GM12878 (cell line): ENCODE results near the gene DNTTIP2. TPM values are rescaled to one million over a fixed set of nuclear protein-coding genes. Genes with fewer than 3 reads are reported as not detected.

ENCODE experiments used
- ATAC-seq: fragments of 200-7000 bp; cut with Tn5 transposase; 3 replicates; pipeline ENCODE4 v1.9.1; 2020; ENCODE audit warnings: mild to moderate bottlenecking, moderate library complexity
- BruUV-seq: library from RNA; stranded (reverse); fragments of 400-500 nt; replicated peaks from 2 replicates; lab custom pipeline; 2021; lab: Mats Ljungman, UMichigan
- CTCF ChIA-PET: fragments of 300-600 bp; sonication (Branson Sonifier 250); formaldehyde crosslinking; extraction: SDS; loops from one replicate; lab custom pipeline; 2021; ENCODE audit warnings: inconsistent platforms; lab: Yijun Ruan, JAX
- POLR2A ChIA-PET: fragments of 350-600 bp; formaldehyde crosslinking; extraction: SDS; loops from one replicate; lab custom pipeline; 2021; ENCODE audit warnings: inconsistent platforms; lab: Charles Lee
- RAD21 ChIA-PET: fragments of 300-600 bp; sonication (Branson Sonifier 250); formaldehyde crosslinking; loops from one replicate; lab custom pipeline; 2023; ENCODE audit warnings: antibody characterized with exemption; ENCODE audit not compliant: unreplicated experiment; lab: Charles Lee
- SMC1A ChIA-PET: fragments of 300-600 bp; sonication (Branson Sonifier 250); formaldehyde crosslinking; loops from one replicate; lab custom pipeline; 2023; ENCODE audit not compliant: unreplicated experiment, uncharacterized antibody; lab: Charles Lee
- DNase-seq: peaks from one replicate; pipeline ENCODE4 v3.0.0-alpha.2; 2011; ENCODE audit warnings: low read depth, low spot score
- FAIRE-seq: peaks from 3 replicates; lab custom pipeline; 2011; peaks lifted over from hg19 to GRCh38; lab: Jason Lieb, UNC
- H2AFZ ChIP-seq: 2 replicates; pipeline ENCODE4 v1.6.0; 2011; ENCODE audit warnings: low read depth, low read length, control low read depth; ENCODE audit not compliant: control insufficient read depth
- H3K27ac ChIP-seq: 2 replicates; pipeline ENCODE4 v1.5.1; 2011; ENCODE audit warnings: control low read depth; ENCODE audit not compliant: control insufficient read depth, insufficient read depth
- H3K27me3 ChIP-seq, 2 experiments: replicated peaks in 1 of 2; 2 replicates each; pipeline versions ENCODE4 v1.6.0 to v1.6.1; 2011; ENCODE audit warnings: low read length in 1 of 2; ENCODE audit not compliant: control insufficient read depth in 2 of 2, insufficient read depth in 2 of 2
- H3K36me3 ChIP-seq, 2 experiments: 2 replicates each; pipeline ENCODE4 v1.5.1; 2011; ENCODE audit warnings: low read length in 1 of 2; ENCODE audit not compliant: control insufficient read depth in 2 of 2, insufficient read depth in 2 of 2
- H3K4me1 ChIP-seq: 2 replicates; pipeline ENCODE4 v1.6.1; 2011; ENCODE audit warnings: mild to moderate bottlenecking, low read length, moderate library complexity, mixed read lengths; ENCODE audit not compliant: control insufficient read depth, insufficient read depth
- H3K4me2 ChIP-seq: 2 replicates; pipeline ENCODE4 v1.6.0; 2011; ENCODE audit warnings: control low read depth; ENCODE audit not compliant: control insufficient read depth, insufficient read depth
- H3K4me3 ChIP-seq: fragments of 200-600 bp; sonication (generic); 2 replicates; pipeline ENCODE4 v1.5.1; 2016
- H3K79me2 ChIP-seq: 2 replicates; pipeline ENCODE4 v1.6.0; 2011; ENCODE audit warnings: low read length; ENCODE audit not compliant: control insufficient read depth, insufficient read depth
- H3K9ac ChIP-seq: 2 replicates; pipeline ENCODE4 v1.8.0; 2011; ENCODE audit warnings: low read length, control low read depth, mixed read lengths; ENCODE audit not compliant: control insufficient read depth, insufficient read depth
- H3K9me3 ChIP-seq: replicated peaks from 3 replicates; pipeline ENCODE4 v1.5.1; 2011; ENCODE audit warnings: mild to moderate bottlenecking, low read length; ENCODE audit not compliant: control insufficient read depth, insufficient read depth
- H4K20me1 ChIP-seq: 2 replicates; pipeline ENCODE4 v1.6.0; 2011; ENCODE audit not compliant: control insufficient read depth, insufficient read depth
- CREB1 ChIP-seq: IDR thresholded peaks from 2 replicates; pipeline ENCODE4 v1.6.1; 2012; ENCODE audit warnings: low read depth, mild to moderate bottlenecking, inconsistent platforms
- GATAD2B ChIP-seq: fragments of 450-650 bp; conservative IDR thresholded peaks from 2 replicates; pipeline ENCODE4 v1.6.1; 2017; ENCODE audit warnings: low read depth, mild to moderate bottlenecking, moderate library complexity
- HDAC2 ChIP-seq: fragments of 200-600 bp; sonication (generic); IDR thresholded peaks from 2 replicates; pipeline ENCODE4 v1.6.1; 2017
- MEF2A ChIP-seq: IDR thresholded peaks from 2 replicates; pipeline ENCODE4 v1.6.1; 2011; ENCODE audit warnings: low read depth, mild to moderate bottlenecking, low read length, moderate library complexity; ENCODE audit not compliant: insufficient read depth
- NRF1 ChIP-seq: conservative IDR thresholded peaks from 2 replicates; pipeline ENCODE4 v1.6.1; 2011; ENCODE audit warnings: mild to moderate bottlenecking, low read depth, low read length, improper control_type of control experiment
- RAD21 ChIP-seq: IDR thresholded peaks from 2 replicates; pipeline ENCODE4 v1.6.1; 2011; ENCODE audit warnings: mild to moderate bottlenecking, low read depth, low read length, moderate library complexity; ENCODE audit not compliant: insufficient read depth
- RCOR1 ChIP-seq: conservative IDR thresholded peaks from 2 replicates; pipeline ENCODE4 v1.6.1; 2012; ENCODE audit warnings: low read depth, low read length, improper control_type of control experiment
- STAT1 ChIP-seq: fragments of 450-650 bp; conservative IDR thresholded peaks from 2 replicates; pipeline ENCODE4 v1.6.1; 2014; ENCODE audit warnings: antibody characterized with exemption, mild to moderate bottlenecking
- ZNF207 ChIP-seq: fragments of 450-650 bp; IDR thresholded peaks from 2 replicates; pipeline ENCODE4 v1.6.1; 2014; ENCODE audit warnings: antibody characterized with exemption, mild to moderate bottlenecking, borderline replicate concordance
- ZNF274 ChIP-seq: IDR thresholded peaks from one replicate; pipeline ENCODE4 v1.8.0; 2011; ENCODE audit not compliant: insufficient read length, insufficient read depth
- WGBS: methylation state at CpG from one replicate; pipeline ENCODE4 v1.1.6; 2016; ENCODE audit warnings: low lambda C conversion rate; ENCODE audit not compliant: insufficient replicate concordance, insufficient coverage; ENCODE audit errors: missing lambda C conversion rate; 5-methylcytosine and 5-hydroxymethylcytosine counted together
- in situ Hi-C: fragments of 300-500 bp; cut with MboI; formaldehyde crosslinking; loops from 9 replicates; pipeline ENCODE4 v1.14.3; 2018; ENCODE audit warnings: mixed read lengths
- intact Hi-C: fragments of 100-400 bp; cut with micrococcal nuclease; formaldehyde crosslinking; loops from one replicate; pipeline ENCODE4 v1.14.2; 2022; ENCODE audit not compliant: unreplicated experiment
- polyA plus RNA-seq, 11 experiments: library from polyadenylated mRNA; depleted of rRNA in 4 of 11; unstranded in 6 of 11; stranded (reverse) in 5 of 11; fragments of >200 nt; fragmentation: Nextera tagmentation in 4 of 11; fragmentation: Illumina TruSeq in 1 of 11; extraction: Ambion mirVana in 4 of 11; extraction: Trizol in 1 of 11; gene quantifications; 1 replicate in 1 of 11; 2 replicates in 10 of 11; pipeline versions ENCODE4 v1.2.1 to v1.2.3, GENCODE V29; 2011 to 2016; ENCODE audit warnings: inconsistent platforms in 2 of 11, missing spikeins in 2 of 11, low read depth in 1 of 11
- total RNA-seq, 4 experiments: library from RNA; depleted of rRNA in 3 of 4; stranded (reverse); fragments of >200 nt in 3 of 4; fragmentation: Illumina TruSeq in 1 of 4; extraction: Trizol in 1 of 4; gene quantifications; 2 replicates each; pipeline versions ENCODE4 v1.2.1 to v1.2.3, GENCODE V29; 2013 to 2021
- TF ChIP-seq, protein P1 (sequence below): fragments of 450-650 bp; IDR thresholded peaks from 2 replicates; pipeline ENCODE4 v1.6.1; 2017; ENCODE audit warnings: mild to moderate bottlenecking, low read depth, inconsistent platforms; ENCODE audit not compliant: poor library complexity, severe bottlenecking
- TF ChIP-seq, protein P2 (sequence below): fragments of 450-650 bp; IDR thresholded peaks from 2 replicates; pipeline ENCODE4 v1.6.1; 2014; ENCODE audit warnings: mild to moderate bottlenecking
- TF ChIP-seq, protein P3 (sequence below): fragments of 450-650 bp; IDR thresholded peaks from 2 replicates; pipeline ENCODE4 v1.6.1; 2016; ENCODE audit warnings: mild to moderate bottlenecking
- TF ChIP-seq, protein P4 (sequence below): IDR thresholded peaks from 2 replicates; pipeline ENCODE4 v1.6.1; 2012; ENCODE audit warnings: low read depth, low read length, improper control_type of control experiment

The DNTTIP2 gene
- total and polyA plus RNA-seq, 10 of the 15 experiments (the other 5 are each of a cell fraction or from before 2014, with no cell fraction given) = 34.3 to 99.2 (median 74.9) TPM

DNA sequence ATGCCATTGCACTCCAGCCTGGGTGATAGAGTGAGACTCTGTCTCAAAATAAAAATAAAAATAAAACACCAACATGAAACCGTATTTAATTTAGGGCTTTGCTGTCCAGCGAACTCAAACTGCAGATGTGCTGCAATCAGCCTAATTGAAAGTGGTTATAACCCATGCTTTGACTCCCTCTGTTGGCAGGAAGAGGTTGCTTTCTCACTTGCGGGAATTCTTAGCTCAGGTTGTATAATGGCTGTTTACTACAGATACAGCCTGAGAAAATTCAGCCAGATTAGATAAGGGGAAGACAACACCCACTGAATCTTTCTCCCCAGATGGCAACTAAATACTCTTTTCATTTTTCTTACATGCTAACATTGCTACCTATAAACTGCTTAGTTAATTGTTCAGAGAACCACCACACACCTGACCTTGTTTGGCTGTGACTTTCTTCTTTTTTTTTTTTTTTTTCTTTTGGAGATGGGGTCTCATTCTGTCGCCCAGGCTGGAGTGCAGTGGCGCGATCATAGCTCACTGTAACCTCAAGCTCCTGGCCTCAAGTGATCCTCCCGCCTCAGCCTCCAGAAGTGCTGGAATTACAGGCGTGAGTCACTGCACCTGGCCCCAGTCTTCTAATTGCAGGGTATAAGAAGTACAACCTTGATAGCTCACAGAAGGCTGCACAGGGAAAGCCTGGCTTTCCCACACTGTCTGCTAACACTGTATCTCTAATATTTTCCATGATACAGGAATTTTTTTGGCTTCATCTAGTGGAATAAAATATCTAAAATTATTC, 34.6 kb downstream of the DNTTIP2 start:
- no peak for ATAC-seq
- intact Hi-C loops = loop anchor here (1.0 to 5.0 kb wide), 4 partner anchors 215 to 540 kb away; partner anchors contain the start of gene DR1
- Histone ChIP-seq H2AFZ (no peak overlapping the region), H3K9me3 (no peaks in the 10 kb centered on the region), H3K79me2 (no peaks in the 10 kb centered on the region), H3K4me1 (peaks cover 6% of the 10 kb centered on the region), H3K4me2 (no peak overlapping the region), H3K4me3 (no peak overlapping the region), H3K9ac (no peak overlapping the region), H3K27me3 (no peaks in the 10 kb centered on the region), H3K27ac (no peak overlapping the region), H4K20me1 (no peaks in the 10 kb centered on the region), H3K36me3 (no peaks in the 10 kb centered on the region)
- RAD21 ChIA-PET = interaction anchor here (0.7 to 6.9 kb wide), 13 partner anchors 18 to 540 kb away, joined by 3 to 114 read pairs (median 4); no protein-coding TSS in a partner anchor
- WGBS = 40% methylated on average over 8 of the region's 8 CpGs
- DNase-seq = peak; percentile 34
- BruUV-seq = no TSS peak
- SMC1A ChIA-PET = interaction anchor here (0.6 to 5.0 kb wide), 18 partner anchors 26 to 764 kb away, joined by 3 to 90 read pairs (median 4); no protein-coding TSS in a partner anchor
- CTCF ChIA-PET = interaction anchor here (0.6 to 10.6 kb wide), 36 partner anchors 11 to 876 kb away, joined by 3 to 156 read pairs (median 4); partner anchors contain the start of gene DNTTIP2
- POLR2A ChIA-PET = interaction anchor here (0.7 to 1.4 kb wide), 2 partner anchors 42 to 215 kb away, joined by 3 to 4 read pairs; no protein-coding TSS in a partner anchor
- FAIRE-seq = peak; percentile 75
- in situ Hi-C loops = loop anchor here (5.0 to 25.0 kb wide), 3 partner anchors 217 to 540 kb away; partner anchors contain the start of gene FNBP1L
- no peak for TF ChIP-seq GATAD2B
- TF ChIP-seq STAT1 = no peak
- no peak for TF ChIP-seq MEF2A
- no peak for TF ChIP-seq ZNF274
- TF ChIP-seq, protein P1, sequence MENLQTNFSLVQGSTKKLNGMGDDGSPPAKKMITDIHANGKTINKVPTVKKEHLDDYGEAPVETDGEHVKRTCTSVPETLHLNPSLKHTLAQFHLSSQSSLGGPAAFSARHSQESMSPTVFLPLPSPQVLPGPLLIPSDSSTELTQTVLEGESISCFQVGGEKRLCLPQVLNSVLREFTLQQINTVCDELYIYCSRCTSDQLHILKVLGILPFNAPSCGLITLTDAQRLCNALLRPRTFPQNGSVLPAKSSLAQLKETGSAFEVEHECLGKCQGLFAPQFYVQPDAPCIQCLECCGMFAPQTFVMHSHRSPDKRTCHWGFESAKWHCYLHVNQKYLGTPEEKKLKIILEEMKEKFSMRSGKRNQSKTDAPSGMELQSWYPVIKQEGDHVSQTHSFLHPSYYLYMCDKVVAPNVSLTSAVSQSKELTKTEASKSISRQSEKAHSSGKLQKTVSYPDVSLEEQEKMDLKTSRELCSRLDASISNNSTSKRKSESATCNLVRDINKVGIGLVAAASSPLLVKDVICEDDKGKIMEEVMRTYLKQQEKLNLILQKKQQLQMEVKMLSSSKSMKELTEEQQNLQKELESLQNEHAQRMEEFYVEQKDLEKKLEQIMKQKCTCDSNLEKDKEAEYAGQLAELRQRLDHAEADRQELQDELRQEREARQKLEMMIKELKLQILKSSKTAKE = peak; percentile 19
- TF ChIP-seq, protein P2, sequence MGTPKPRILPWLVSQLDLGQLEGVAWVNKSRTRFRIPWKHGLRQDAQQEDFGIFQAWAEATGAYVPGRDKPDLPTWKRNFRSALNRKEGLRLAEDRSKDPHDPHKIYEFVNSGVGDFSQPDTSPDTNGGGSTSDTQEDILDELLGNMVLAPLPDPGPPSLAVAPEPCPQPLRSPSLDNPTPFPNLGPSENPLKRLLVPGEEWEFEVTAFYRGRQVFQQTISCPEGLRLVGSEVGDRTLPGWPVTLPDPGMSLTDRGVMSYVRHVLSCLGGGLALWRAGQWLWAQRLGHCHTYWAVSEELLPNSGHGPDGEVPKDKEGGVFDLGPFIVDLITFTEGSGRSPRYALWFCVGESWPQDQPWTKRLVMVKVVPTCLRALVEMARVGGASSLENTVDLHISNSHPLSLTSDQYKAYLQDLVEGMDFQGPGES = no peak
- TF ChIP-seq ZNF207 = no peak
- peak; percentile 82 for TF ChIP-seq RAD21
- TF ChIP-seq RCOR1 = no peak
- TF ChIP-seq, protein P3, sequence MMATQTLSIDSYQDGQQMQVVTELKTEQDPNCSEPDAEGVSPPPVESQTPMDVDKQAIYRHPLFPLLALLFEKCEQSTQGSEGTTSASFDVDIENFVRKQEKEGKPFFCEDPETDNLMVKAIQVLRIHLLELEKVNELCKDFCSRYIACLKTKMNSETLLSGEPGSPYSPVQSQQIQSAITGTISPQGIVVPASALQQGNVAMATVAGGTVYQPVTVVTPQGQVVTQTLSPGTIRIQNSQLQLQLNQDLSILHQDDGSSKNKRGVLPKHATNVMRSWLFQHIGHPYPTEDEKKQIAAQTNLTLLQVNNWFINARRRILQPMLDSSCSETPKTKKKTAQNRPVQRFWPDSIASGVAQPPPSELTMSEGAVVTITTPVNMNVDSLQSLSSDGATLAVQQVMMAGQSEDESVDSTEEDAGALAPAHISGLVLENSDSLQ = no peak
- TF ChIP-seq CREB1 = no peak
- TF ChIP-seq, protein P4, sequence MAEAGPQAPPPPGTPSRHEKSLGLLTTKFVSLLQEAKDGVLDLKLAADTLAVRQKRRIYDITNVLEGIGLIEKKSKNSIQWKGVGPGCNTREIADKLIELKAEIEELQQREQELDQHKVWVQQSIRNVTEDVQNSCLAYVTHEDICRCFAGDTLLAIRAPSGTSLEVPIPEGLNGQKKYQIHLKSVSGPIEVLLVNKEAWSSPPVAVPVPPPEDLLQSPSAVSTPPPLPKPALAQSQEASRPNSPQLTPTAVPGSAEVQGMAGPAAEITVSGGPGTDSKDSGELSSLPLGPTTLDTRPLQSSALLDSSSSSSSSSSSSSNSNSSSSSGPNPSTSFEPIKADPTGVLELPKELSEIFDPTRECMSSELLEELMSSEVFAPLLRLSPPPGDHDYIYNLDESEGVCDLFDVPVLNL = no peak
- no peak for TF ChIP-seq NRF1
- no peak for TF ChIP-seq HDAC2
